Measurements from ENCODE around the gene KLK5.

KLK5 gene

GRCh38 chr19:50939596-50939995 lies 13.2 kb downstream of the KLK5 start:
- DNase-seq (ENCODE audit: low read depth): no peak
- no peak for TF ChIP-seq CTCF (IDR thresholded peaks at IDR 0.05; ENCODE audit: low read length, missing control alignments)
- no peak overlapping the region for H3K4me3 ChIP-seq (replicated peaks; ENCODE audit: low read depth, low read length)

DNA sequence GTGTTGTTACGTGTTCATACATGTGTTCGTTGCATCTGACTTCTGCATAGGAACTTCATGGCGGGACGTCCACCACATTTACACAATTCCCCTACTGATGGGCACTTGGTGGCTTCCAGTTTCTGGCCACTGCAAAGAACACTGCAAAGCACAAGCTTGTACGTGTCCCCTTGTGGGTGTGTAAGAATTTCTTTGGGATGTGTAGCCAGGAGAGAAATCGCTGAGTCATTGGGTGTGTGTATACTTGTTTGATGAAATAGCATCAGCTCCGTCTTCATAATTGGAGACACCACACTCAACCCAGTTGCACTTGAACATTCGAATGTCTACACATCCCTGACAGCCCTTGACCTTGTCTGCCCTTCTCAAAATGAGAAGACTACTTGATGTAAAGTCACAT lies 19.2 kb downstream of the KLK5 start:
- DNase-seq (ENCODE audit: low read depth): peak; percentile 29
- no peak for TF ChIP-seq CTCF (IDR thresholded peaks at IDR 0.05; ENCODE audit: low read length, missing control alignments)
- H3K4me3 ChIP-seq (replicated peaks; ENCODE audit: low read depth, low read length): no peak overlapping the region

- no peak overlapping the region for H3K4me3 ChIP-seq (replicated peaks; ENCODE audit: low read depth, low read length)
- no peak for DNase-seq (ENCODE audit: low read depth)
- TF ChIP-seq CTCF (IDR thresholded peaks at IDR 0.05; ENCODE audit: low read length, missing control alignments): no peak
These were observed 20.2 kb downstream of the KLK5 start for GRCh38 chr19:50932690-50933083.

DNA sequence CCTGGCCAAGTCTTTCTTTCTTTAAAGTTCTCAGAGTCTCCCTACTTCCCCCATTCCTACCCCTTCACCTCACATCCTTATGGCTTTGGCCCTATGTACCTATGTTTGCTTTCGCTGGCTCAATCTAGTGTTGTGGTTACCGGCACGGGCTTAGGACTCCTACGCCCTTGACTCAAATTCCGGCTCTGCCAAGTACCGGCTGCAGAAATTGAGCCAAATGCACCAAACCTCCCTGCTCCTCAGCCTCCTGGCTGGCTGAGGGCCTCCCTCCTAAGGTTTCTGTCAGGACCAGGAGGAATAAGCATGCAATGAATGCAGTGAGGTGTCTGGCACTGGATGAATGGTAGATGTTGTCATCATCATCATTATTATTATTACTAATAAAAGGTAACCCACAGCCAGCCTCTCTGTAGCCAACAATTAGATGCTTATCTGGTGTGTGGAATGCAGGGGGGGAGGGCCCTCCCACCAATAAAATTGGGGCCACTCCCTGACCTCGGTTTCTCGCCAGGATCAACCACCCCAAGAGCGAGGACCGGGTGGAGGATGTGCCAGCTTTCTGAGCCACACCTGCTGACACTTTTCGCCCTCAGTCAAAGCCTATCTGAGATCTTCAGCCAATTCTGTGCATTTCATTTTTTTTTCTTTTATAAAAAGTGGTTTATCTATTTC lies 20.7 kb downstream of the KLK5 start:
- no peak overlapping the region for H3K4me3 ChIP-seq (replicated peaks; ENCODE audit: low read depth, low read length)
- TF ChIP-seq CTCF (IDR thresholded peaks at IDR 0.05; ENCODE audit: low read length, missing control alignments): no peak
- DNase-seq (ENCODE audit: low read depth): no peak

GRCh38 chr19:50931023-50931422 lies 21.8 kb downstream of the KLK5 start:
- no peak for DNase-seq (ENCODE audit: low read depth)

GRCh38 chr19:50928831-50929230 lies 24.0 kb downstream of the KLK5 start:
- no peak for TF ChIP-seq CTCF (IDR thresholded peaks at IDR 0.05; ENCODE audit: low read length, missing control alignments)
- no peak for DNase-seq (ENCODE audit: low read depth)

More at GRCh38 chr19:50931023-50931422, 21.8 kb downstream of the KLK5 start:
- no peak overlapping the region for H3K4me3 ChIP-seq (replicated peaks; ENCODE audit: low read depth, low read length)
- TF ChIP-seq CTCF (IDR thresholded peaks at IDR 0.05; ENCODE audit: low read length, missing control alignments): no peak

DNA sequence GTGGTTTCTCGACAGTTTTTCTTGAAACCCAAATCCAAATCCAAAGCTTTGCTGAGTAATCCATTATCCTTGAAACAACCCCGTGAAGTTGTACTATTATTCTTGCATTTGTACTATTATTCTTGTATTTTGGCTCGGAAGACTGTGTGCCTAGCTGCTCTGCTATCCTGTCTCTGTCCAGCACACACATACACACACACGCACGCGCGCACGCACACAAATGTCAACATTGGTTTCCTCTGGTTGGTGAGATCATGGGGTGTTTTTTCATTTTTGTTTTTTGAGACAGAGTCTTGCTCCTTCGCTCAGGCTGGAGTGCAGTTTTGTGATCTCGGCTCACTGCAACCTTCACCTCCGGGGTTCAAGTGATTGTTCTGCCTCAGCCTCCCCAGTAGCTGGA lies 26.7 kb downstream of the KLK5 start:
- DNase-seq (ENCODE audit: low read depth): no peak
- TF ChIP-seq CTCF (IDR thresholded peaks at IDR 0.05; ENCODE audit: low read length, missing control alignments): no peak
- H3K4me3 ChIP-seq (replicated peaks; ENCODE audit: low read depth, low read length): no peak overlapping the region

More at GRCh38 chr19:50928831-50929230, 24.0 kb downstream of the KLK5 start:
- no peak overlapping the region for H3K4me3 ChIP-seq (replicated peaks; ENCODE audit: low read depth, low read length)
